K562 (cell line): ENCODE measurements around the gene DNAH3. TPM values are rescaled to one million over a fixed set of nuclear protein-coding genes. Genes with fewer than 3 reads are reported as not detected.

ENCODE experiments used
- ATAC-seq: fragments of 200-7000 bp; cut with Tn5 transposase; 3 replicates; pipeline ENCODE4 v1.9.1; 2020; ENCODE audit warnings: moderate library complexity
- BruUV-seq: library from RNA; stranded (reverse); fragments of 400-500 nt; replicated peaks from 2 replicates; lab custom pipeline; 2021; lab: Mats Ljungman, UMichigan
- CTCF ChIA-PET: fragments of 300-600 bp; formaldehyde crosslinking; extraction: SDS; loops from one replicate; lab custom pipeline; 2021; ENCODE audit warnings: low intra/inter-chr PET ratio; lab: Yijun Ruan, JAX
- POLR2A ChIA-PET: fragments of 300-600, 350-650 bp; sonication (Branson Sonifier 250); formaldehyde crosslinking; extraction: SDS; loops from one replicate; lab custom pipeline; 2021; ENCODE audit warnings: antibody characterized with exemption, inconsistent platforms; lab: Yijun Ruan, JAX
- DNase-seq, 4 experiments: peaks; one replicate each; pipeline versions ENCODE4 v3.0.0 to v3.0.0-alpha.2; 2011 to 2018; ENCODE audit warnings: low spot score in 3 of 4, mixed read lengths in 3 of 4; ENCODE audit errors: extremely low read depth in 1 of 4
- FAIRE-seq: peaks from 2 replicates; lab custom pipeline; 2011; peaks lifted over from hg19 to GRCh38; lab: Jason Lieb, UNC
- H2AFZ ChIP-seq: 2 replicates; pipeline ENCODE4 v1.6.0; 2011; ENCODE audit warnings: low read depth, low read length, control low read depth, inconsistent platforms
- H3K27ac ChIP-seq: fragments of 200-600 bp; 3 replicates; pipeline ENCODE4 v1.8.0; 2011; ENCODE audit warnings: low read depth, mild to moderate bottlenecking, control low read depth, inconsistent platforms, low read length, moderate library complexity, mixed read lengths; ENCODE audit errors: extremely low read depth
- H3K27me3 ChIP-seq, 2 experiments: fragments of 300-600 bp in 1 of 2; 2 replicates in 1 of 2; 3 replicates in 1 of 2; pipeline versions ENCODE4 v1.6.0 to v1.8.0; 2011; ENCODE audit warnings: inconsistent platforms in 2 of 2, low read length in 2 of 2, mild to moderate bottlenecking in 1 of 2, mixed read lengths in 1 of 2, moderate library complexity in 1 of 2; ENCODE audit not compliant: control insufficient read depth in 2 of 2, insufficient read depth in 2 of 2
- H3K36me3 ChIP-seq: fragments of 300-600 bp; 3 replicates; pipeline ENCODE4 v1.8.0; 2011; ENCODE audit warnings: mild to moderate bottlenecking, low read length, inconsistent platforms; ENCODE audit not compliant: control insufficient read depth, insufficient read depth
- H3K4me1 ChIP-seq, 2 experiments: fragments of 200-600 bp in 1 of 2; replicated peaks in 1 of 2; 2 replicates in 1 of 2; 3 replicates in 1 of 2; pipeline versions ENCODE4 v1.5.1 to v1.8.0; 2011; ENCODE audit warnings: inconsistent platforms in 2 of 2, low read length in 2 of 2, mild to moderate bottlenecking in 1 of 2, mixed read lengths in 1 of 2, moderate library complexity in 1 of 2; ENCODE audit not compliant: control insufficient read depth in 2 of 2, insufficient read depth in 2 of 2
- H3K4me2 ChIP-seq: 2 replicates; pipeline ENCODE4 v1.6.1; 2011; ENCODE audit warnings: low read length, control low read depth, inconsistent platforms, mixed read lengths; ENCODE audit not compliant: insufficient read depth
- H3K4me3 ChIP-seq: fragments of 200-600 bp; sonication (generic), shearing (Covaris generic); 2 replicates; pipeline ENCODE4 v1.5.1; 2016; ENCODE audit warnings: control low read depth, inconsistent platforms
- H3K79me2 ChIP-seq: fragments of 200-600 bp; 3 replicates; pipeline ENCODE4 v1.8.0; 2011; ENCODE audit warnings: low read length, inconsistent platforms; ENCODE audit not compliant: control insufficient read depth, insufficient read depth
- H3K9ac ChIP-seq, 2 experiments: 2 replicates each; pipeline versions ENCODE4 v1.6.0 to v1.6.1; 2011; ENCODE audit warnings: low read depth in 2 of 2, low read length in 2 of 2, control low read depth in 1 of 2, inconsistent platforms in 1 of 2, mild to moderate bottlenecking in 1 of 2, mixed read lengths in 1 of 2; ENCODE audit not compliant: insufficient read depth in 1 of 2
- H3K9me1 ChIP-seq: one replicate; pipeline ENCODE4 v1.6.0; 2011; ENCODE audit warnings: inconsistent platforms, mild to moderate bottlenecking, low read length, moderate library complexity; ENCODE audit not compliant: control insufficient read depth, insufficient read depth
- H3K9me3 ChIP-seq: replicated peaks from 2 replicates; pipeline ENCODE4 v1.5.1; 2011; ENCODE audit warnings: low read depth, low read length, inconsistent platforms; ENCODE audit not compliant: control insufficient read depth, insufficient read depth
- H4K20me1 ChIP-seq: replicated peaks from 2 replicates; pipeline ENCODE4 v1.6.1; 2011; ENCODE audit warnings: low read length, inconsistent platforms, mixed read lengths; ENCODE audit not compliant: control insufficient read depth, insufficient read depth
- CBX2 ChIP-seq: fragments of 200-600 bp; sonication (generic); IDR thresholded peaks from one replicate; pipeline ENCODE4 v1.6.1; 2012; ENCODE audit warnings: mild to moderate bottlenecking, low read length, inconsistent platforms; ENCODE audit not compliant: insufficient read depth, poor library complexity, severe bottlenecking
- EP400 ChIP-seq: fragments of 450-650 bp; IDR thresholded peaks from 2 replicates; pipeline ENCODE4 v1.6.1; 2017; ENCODE audit warnings: antibody characterized with exemption, mild to moderate bottlenecking, moderate library complexity
- HEY1 ChIP-seq: fragments of 250-450 bp; sonication (Bioruptor Pico); IDR thresholded peaks from 2 replicates; pipeline ENCODE4 v1.5.0; 2020; ENCODE audit warnings: mild to moderate bottlenecking, moderate library complexity, borderline replicate concordance
- L3MBTL2 ChIP-seq: fragments of 450-650 bp; IDR thresholded peaks from 2 replicates; pipeline ENCODE4 v1.6.1; 2016; ENCODE audit warnings: mild to moderate bottlenecking, moderate library complexity
- NR1H2 ChIP-seq: sonication (generic); formaldehyde crosslinking; IDR thresholded peaks from 2 replicates; pipeline ENCODE4 v1.4.0; 2020; ENCODE audit warnings: mild to moderate bottlenecking, missing genetic modification reagents
- ZBTB17 ChIP-seq: fragments of 450-650 bp; formaldehyde crosslinking; IDR thresholded peaks from 2 replicates; pipeline ENCODE4 v1.4.0; 2020; ENCODE audit warnings: mild to moderate bottlenecking
- ZBTB40 ChIP-seq, 2 experiments: fragments of 450-650 bp in 1 of 2; sonication (generic) in 1 of 2; formaldehyde crosslinking in 1 of 2; IDR thresholded peaks; 2 replicates each; pipeline versions ENCODE4 v1.7.1 to v1.9.0; 2016 to 2022; ENCODE audit warnings: inconsistent platforms in 1 of 2, mild to moderate bottlenecking in 1 of 2, missing genetic modification reagents in 1 of 2
- ZEB2 ChIP-seq: fragments of 450-650 bp; IDR thresholded peaks from 2 replicates; pipeline ENCODE4 v1.6.1; 2016
- ZNF274 ChIP-seq: IDR thresholded peaks from 2 replicates; pipeline ENCODE4 v1.6.1; 2011; ENCODE audit warnings: low read depth, mild to moderate bottlenecking, low read length, moderate library complexity, borderline replicate concordance
- ZNF668 ChIP-seq: fragments of 250-450 bp; sonication (Bioruptor Pico); IDR thresholded peaks from 2 replicates; pipeline ENCODE4 v1.8.0; 2022; ENCODE audit warnings: mild to moderate bottlenecking, inconsistent platforms
- WGBS: fragments of 100-300 bp; shearing (Covaris generic); methylation state at CpG from one replicate; pipeline ENCODE4 v1.1.6; 2016; ENCODE audit warnings: low coverage, mixed read lengths; ENCODE audit not compliant: insufficient coverage; ENCODE audit errors: missing lambda C conversion rate; 5-methylcytosine and 5-hydroxymethylcytosine counted together
- in situ Hi-C: fragments of 300-500 bp; cut with MboI; formaldehyde crosslinking; loops from 4 replicates; pipeline ENCODE4 v1.15.0; 2018; ENCODE audit warnings: inconsistent platforms, mixed read lengths
- intact Hi-C: fragments of 100-400 bp; cut with micrococcal nuclease; formaldehyde crosslinking; loops from 2 replicates; pipeline ENCODE4 v1.14.2; 2022
- polyA plus RNA-seq, 8 experiments: library from polyadenylated mRNA; depleted of rRNA in 4 of 8; stranded (reverse) in 5 of 8; unstranded in 3 of 8; fragments of >200 nt; fragmentation: Nextera tagmentation in 2 of 8; fragmentation: Illumina TruSeq in 1 of 8; extraction: Ambion mirVana in 2 of 8; extraction: Trizol in 1 of 8; gene quantifications; 2 replicates each; pipeline versions ENCODE4 v1.2.1 to v1.2.3, GENCODE V29; 2011 to 2014; ENCODE audit warnings: inconsistent platforms in 1 of 8, missing spikeins in 1 of 8
- total RNA-seq, 7 experiments: library from RNA; depleted of rRNA in 6 of 7; stranded (reverse); fragments of >200 nt in 6 of 7; fragmentation: Illumina TruSeq in 2 of 7; extraction: Trizol in 2 of 7; gene quantifications; 2 replicates each; pipeline versions ENCODE4 v1.2.1 to v1.2.3, GENCODE V29; 2011 to 2021; ENCODE audit warnings: low replicate concordance in 1 of 7

The DNAH3 gene
- total and polyA plus RNA-seq, 9 of the 15 experiments (the other 6 are each of a cell fraction or from before 2014, with no cell fraction given): 0.32 to 0.84 (median 0.44) TPM

- intact Hi-C loops: loop anchor here (5.0 to 10.0 kb wide), 2 partner anchors 395 to 1038 kb away; no protein-coding TSS in a partner anchor
- DNase-seq (peak; percentile 29 to 46 (median 38)), FAIRE-seq (no peak), ATAC-seq (peak; percentile 58)
- H3K36me3 ChIP-seq: peaks cover 22% of the 10 kb centered on the region
- peak overlapping the region; percentile 86 for H3K4me2 ChIP-seq
- WGBS: 4% methylated on average over 21 of the region's 27 CpGs
- H3K9me3 ChIP-seq: no peaks in the 10 kb centered on the region
- H3K4me3 ChIP-seq: peak overlapping the region; percentile 70
- H3K9ac ChIP-seq: peak overlapping the region; percentile 68 to 90
- no peaks in the 10 kb centered on the region for H3K27me3 ChIP-seq
- H3K9me1 ChIP-seq: no peaks in the 10 kb centered on the region
- H3K4me1 ChIP-seq: peaks cover 10 to 17% of the 10 kb centered on the region in 2 experiments
- BruUV-seq: TSS peak; percentile 40
- ChIA-PET CTCF (no interaction called here), POLR2A (interaction anchor here (0.6 to 1.2 kb wide), 5 partner anchors 58 to 1467 kb away, joined by 3 to 4 read pairs (median 3); no protein-coding TSS in a partner anchor)
- H4K20me1 ChIP-seq: no peaks in the 10 kb centered on the region
- H2AFZ ChIP-seq: peak overlapping the region; percentile 99
- no peak overlapping the region; the same call in 2 of the 3 replicates for H3K27ac ChIP-seq
- in situ Hi-C loops: loop anchor here (5.0 to 10.0 kb wide), 2 partner anchors 398 to 1155 kb away; no protein-coding TSS in a partner anchor
- peaks cover 3% of the 10 kb centered on the region; the same call in 1 of the 3 replicates for H3K79me2 ChIP-seq
- no peak for TF ChIP-seq CBX2
- peak; percentile 43; the same call in 1 of the 2 replicates for TF ChIP-seq L3MBTL2
- 0 out of 2 replicates have a peak, but pooled peaks have one; percentile 49 for TF ChIP-seq ZBTB17
- no peak for TF ChIP-seq EP400
- no peak for TF ChIP-seq NR1H2
- TF ChIP-seq HEY1 (CRISPR knock-in tag): no peak
- TF ChIP-seq ZBTB40 (IDR thresholded peaks at IDR 0.05): 0 out of 2 replicates have a peak, but pooled peaks have one; percentile 2
- no peak for TF ChIP-seq ZBTB40 (CRISPR knock-in tag; IDR thresholded peaks at IDR 0.05)
- no peak for TF ChIP-seq ZNF274
- no peak for TF ChIP-seq ZEB2
- no peak for TF ChIP-seq ZNF668 (CRISPR knock-in tag)
Measured at GRCh38 chr16:21159281-21159951, 8.8 kb upstream of the DNAH3 start.
